Fibroblast of the aortic adventitia (primary cell): Measurements from ENCODE around the gene FLNB. TPM values are rescaled to one million over a fixed set of nuclear protein-coding genes. Genes with fewer than 3 reads are reported as not detected.

ENCODE experiments used
- DNase-seq: peaks from one replicate; pipeline ENCODE4 v3.0.0-alpha.2; 2010; ENCODE audit warnings: low read depth
- H3K4me3 ChIP-seq: 2 replicates; pipeline ENCODE4 v1.5.1; 2011; ENCODE audit warnings: low read depth, mild to moderate bottlenecking, control low read depth, low read length, moderate library complexity
- total RNA-seq: library from RNA; depleted of rRNA; stranded (reverse); fragments of >200 nt; gene quantifications from 2 replicates; pipeline ENCODE4 v1.2.3, GENCODE V29; 2012; ENCODE audit warnings: low replicate concordance
- TF ChIP-seq, protein P1 (sequence below): IDR thresholded peaks from 2 replicates; pipeline ENCODE4 v1.5.1; 2011; ENCODE audit warnings: mild to moderate bottlenecking, low read length, control low read depth, inconsistent platforms; ENCODE audit not compliant: insufficient read depth

FLNB gene
- total RNA-seq, 1 donor, result 69.0 TPM

DNA sequence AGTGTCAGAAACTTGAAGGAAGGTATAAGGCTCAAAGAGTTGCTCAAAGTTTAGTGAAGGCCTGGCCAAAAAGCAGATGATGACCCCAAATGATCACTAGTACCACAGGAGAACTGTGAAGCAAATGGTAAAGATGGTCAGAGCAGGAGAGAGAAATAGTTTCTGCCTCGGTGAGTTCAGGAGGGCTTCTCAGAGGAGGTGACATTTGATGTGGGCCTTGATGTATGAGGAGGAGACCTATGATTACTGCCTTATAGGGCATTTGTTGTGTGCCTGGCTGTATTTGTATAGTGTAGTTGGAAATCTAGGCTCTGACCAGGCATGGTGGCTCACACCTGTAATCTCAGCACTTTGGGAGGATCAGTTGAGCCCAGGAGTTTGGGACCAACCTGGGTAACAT, 152.2 kb downstream of the FLNB start:
- H3K4me3 ChIP-seq, result no peak overlapping the region
- DNase-seq, result no peak
- TF ChIP-seq, protein P1, sequence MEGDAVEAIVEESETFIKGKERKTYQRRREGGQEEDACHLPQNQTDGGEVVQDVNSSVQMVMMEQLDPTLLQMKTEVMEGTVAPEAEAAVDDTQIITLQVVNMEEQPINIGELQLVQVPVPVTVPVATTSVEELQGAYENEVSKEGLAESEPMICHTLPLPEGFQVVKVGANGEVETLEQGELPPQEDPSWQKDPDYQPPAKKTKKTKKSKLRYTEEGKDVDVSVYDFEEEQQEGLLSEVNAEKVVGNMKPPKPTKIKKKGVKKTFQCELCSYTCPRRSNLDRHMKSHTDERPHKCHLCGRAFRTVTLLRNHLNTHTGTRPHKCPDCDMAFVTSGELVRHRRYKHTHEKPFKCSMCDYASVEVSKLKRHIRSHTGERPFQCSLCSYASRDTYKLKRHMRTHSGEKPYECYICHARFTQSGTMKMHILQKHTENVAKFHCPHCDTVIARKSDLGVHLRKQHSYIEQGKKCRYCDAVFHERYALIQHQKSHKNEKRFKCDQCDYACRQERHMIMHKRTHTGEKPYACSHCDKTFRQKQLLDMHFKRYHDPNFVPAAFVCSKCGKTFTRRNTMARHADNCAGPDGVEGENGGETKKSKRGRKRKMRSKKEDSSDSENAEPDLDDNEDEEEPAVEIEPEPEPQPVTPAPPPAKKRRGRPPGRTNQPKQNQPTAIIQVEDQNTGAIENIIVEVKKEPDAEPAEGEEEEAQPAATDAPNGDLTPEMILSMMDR, result no peak

DNA sequence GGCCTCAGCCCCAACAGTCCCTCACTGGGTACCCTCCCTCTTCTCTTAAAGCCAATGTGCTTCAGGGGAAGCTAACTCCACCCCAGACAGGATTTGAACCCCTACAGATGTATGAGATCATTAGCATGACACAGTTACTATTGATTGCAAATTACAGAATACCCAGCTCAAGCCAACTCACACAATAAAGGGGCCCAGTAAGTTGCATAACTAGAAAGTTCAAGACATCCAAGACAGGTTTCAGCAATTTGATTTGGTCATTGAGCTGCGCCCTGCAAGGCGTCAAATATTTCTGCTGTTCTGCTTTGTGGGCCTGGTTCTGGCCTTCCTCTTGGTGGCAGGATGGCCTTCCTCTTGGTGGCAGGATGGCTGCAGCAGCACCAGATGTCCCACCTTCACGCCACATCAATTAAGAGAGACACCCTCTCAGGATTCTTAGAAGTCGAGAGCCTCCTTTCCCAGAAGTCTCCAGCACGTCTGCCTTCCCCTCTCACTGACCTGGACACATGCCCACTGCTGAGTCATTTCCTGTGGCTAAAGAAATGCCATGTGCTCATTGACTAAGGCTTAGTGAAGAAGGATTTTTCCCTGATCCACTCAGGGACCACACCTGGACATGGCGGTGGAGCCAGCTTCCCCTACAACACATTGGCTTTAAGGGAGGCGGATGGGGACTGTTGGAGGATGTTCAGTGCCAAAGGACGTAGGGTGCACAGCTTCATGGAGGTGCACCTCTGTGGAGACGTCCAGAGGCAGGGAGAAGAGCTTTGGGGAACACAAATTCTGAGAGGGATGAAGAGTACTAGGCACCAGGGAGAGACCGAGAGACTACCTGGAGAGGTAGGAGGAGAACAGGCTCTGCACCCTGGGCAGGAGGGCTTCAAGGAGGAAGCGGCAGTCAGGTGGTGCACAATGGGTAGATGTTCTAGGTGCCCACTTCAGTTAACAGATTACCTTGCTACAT, 153.5 kb downstream of the FLNB start:
- TF ChIP-seq, protein P1, result no peak
- no peak overlapping the region for H3K4me3 ChIP-seq
- peak; percentile 93 for DNase-seq

DNA sequence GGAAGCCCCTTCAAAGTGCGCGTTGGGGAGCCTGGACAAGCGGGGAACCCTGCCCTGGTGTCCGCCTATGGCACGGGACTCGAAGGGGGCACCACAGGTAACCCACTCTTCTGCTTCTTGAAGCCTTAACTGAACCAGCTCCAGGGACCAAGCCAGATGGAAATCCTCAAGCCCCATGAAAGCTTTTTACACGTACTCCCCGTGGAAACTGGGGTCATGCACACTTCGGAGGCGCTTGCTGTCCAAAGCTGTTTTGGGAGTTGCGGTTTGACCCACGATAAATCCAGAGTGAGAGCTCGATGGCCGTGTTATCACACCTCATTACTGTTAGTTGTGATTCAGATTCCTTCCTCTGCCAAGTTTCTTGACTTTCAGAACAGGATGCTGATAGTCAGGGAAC, 155.0 kb downstream of the FLNB start:
- peak; percentile 66 for DNase-seq
- TF ChIP-seq, protein P1, result no peak
- no peak overlapping the region for H3K4me3 ChIP-seq

DNA sequence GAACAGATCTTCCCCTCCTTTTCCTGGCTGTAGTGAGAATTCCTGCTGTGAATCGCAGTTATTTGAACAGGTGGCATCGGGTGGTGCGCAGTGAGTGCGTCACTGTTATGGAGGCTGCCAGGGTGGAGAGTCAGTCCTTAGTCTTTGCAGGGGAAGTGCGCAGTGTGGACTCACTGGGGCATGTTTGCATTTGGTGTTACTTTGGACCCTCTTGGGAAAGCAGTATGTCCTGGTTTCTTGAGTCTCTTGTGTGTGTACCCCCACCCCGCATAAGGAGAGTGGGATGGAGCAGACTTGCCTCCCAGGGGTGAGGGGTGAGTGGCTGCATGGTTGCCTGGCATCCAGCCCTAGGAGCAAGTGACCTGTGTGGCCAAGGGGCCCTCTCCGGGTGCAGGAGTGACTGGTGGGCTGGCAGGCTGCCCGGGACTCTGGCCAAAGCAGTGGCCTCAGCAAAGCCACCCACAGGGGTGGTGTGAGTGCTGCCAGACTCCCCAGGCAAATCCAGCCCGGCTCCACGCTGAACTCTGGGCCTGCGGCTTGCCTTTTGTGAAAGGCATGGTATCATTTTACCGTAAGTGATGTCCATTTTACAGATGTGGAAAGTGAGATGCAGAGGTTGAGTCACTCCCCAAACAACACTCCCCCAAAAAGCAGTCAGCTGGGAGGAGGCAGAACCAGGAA, 156.1 kb downstream of the FLNB start:
- H3K4me3 ChIP-seq, result no peak overlapping the region
- TF ChIP-seq, protein P1, result no peak
- DNase-seq, result no peak

DNA sequence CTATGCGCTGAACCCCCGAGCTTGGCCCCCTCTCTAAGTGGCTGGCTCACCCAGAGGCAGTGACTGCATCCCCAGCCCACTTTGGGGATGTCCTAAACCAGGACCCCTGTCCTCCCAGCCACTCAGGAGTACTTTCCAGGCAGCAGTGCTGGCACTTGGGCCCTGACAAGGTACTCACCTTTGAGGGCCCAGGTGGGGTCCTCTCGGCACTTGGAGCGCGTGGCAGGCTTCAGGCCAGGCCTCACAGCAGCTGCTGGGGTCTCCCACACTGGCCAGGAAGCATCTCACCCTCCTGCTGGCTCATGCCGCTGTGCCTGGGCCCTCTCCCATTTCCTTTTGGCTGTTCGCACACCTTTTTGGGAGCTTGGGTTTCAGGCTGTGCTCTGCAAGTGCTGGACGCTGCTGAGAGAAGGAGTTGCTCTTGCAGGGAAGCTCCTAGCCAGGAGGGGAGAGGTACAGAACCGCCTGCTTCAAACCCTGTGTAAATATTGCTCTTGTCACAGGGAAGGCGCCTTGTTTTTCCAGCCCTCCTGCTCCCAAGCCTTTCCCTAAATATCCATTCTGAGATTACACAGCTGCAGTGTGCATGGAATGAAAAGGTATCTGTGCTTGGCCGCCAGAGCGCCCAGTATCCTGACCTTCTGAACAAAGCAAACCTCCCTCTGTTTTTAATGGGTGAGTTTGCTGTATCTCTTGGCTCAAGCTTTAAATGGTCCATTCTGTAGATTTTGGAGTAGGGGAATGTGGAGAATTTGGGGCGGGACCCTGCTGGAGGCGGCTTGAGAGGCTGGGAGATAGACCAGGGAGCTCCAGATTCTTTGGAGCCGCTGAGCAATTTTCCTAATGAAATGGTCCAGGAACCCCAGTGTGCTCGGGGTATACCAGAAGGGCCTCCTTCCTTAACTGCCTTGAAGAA, 156.9 kb downstream of the FLNB start:
- TF ChIP-seq, protein P1, result no peak

More for the DNA sequence above, 156.9 kb downstream of the FLNB start:
- DNase-seq, result peak; percentile 86
- no peak overlapping the region for H3K4me3 ChIP-seq
